Thyroid gland (tissue), 4 donors: ENCODE data around the gene SLC25A36.
A peak's percentile ranks its signal among the peaks of the same experiment; 100 is the strongest.

Experiments
- CTCF ChIP-seq, 6 experiments: fragments of 200-600 bp in 3 of 6; fragments of 450-650 bp in 3 of 6; sonication (generic) in 3 of 6; IDR thresholded peaks; one replicate each; pipeline ENCODE4 v1.5.1; 2016 to 2019; ENCODE audit warnings: antibody characterized with exemption in 6 of 6, mild to moderate bottlenecking in 2 of 6, inconsistent platforms in 1 of 6, moderate library complexity in 1 of 6
- POLR2A ChIP-seq, 2 donors: fragments of 450-650 bp; IDR thresholded peaks; one replicate each; pipeline ENCODE4 v1.6.1; 2017; ENCODE audit warnings: antibody characterized with exemption in 2 of 2, mild to moderate bottlenecking in 2 of 2, moderate library complexity in 1 of 2

- TF ChIP-seq POLR2A (IDR thresholded peaks at IDR 0.05) (no peak), CTCF (IDR thresholded peaks at IDR 0.05) (peak in 5 of 6 experiments; percentile 11 to 75 (median 61))
These were observed 43.1 kb upstream of the SLC25A36 start for GRCh38 chr3:140898340-140899180.
